ENCODE results near the gene RNF121.

RNF121 gene

GRCh38 chr11:71930556-71931244 is 1.9 kb downstream of the RNF121 start:
- in situ Hi-C loops (cut with MboI; ENCODE audit: low pct_unique_long_range_greater_than_20kb, low sequenced_read_pairs, unreplicated experiment): no loop called here
- peak; percentile 28 for DNase-seq (ENCODE audit: low spot score)
- TF ChIP-seq CTCF (IDR thresholded peaks at IDR 0.05; ENCODE audit: extremely low read depth, insufficient read depth, missing control alignments): no peak

GRCh38 chr11:71931245-71931602 is 2.4 kb downstream of the RNF121 start:
- TF ChIP-seq CTCF (IDR thresholded peaks at IDR 0.05; ENCODE audit: extremely low read depth, insufficient read depth, missing control alignments): no peak
- in situ Hi-C loops (cut with MboI; ENCODE audit: low pct_unique_long_range_greater_than_20kb, low sequenced_read_pairs, unreplicated experiment): no loop called here

GRCh38 chr11:71933141-71933933 is 4.5 kb downstream of the RNF121 start:
- DNase-seq (ENCODE audit: low spot score): no peak
- in situ Hi-C loops (cut with MboI; ENCODE audit: low pct_unique_long_range_greater_than_20kb, low sequenced_read_pairs, unreplicated experiment): no loop called here
- TF ChIP-seq CTCF (IDR thresholded peaks at IDR 0.05; ENCODE audit: extremely low read depth, insufficient read depth, missing control alignments): no peak

More at GRCh38 chr11:71931245-71931602, 2.4 kb downstream of the RNF121 start:
- peak; percentile 38 for DNase-seq (ENCODE audit: low spot score)

- DNase-seq (ENCODE audit: low spot score): no peak
- TF ChIP-seq CTCF (IDR thresholded peaks at IDR 0.05; ENCODE audit: extremely low read depth, insufficient read depth, missing control alignments): no peak
- in situ Hi-C loops (cut with MboI; ENCODE audit: low pct_unique_long_range_greater_than_20kb, low sequenced_read_pairs, unreplicated experiment): no loop called here
Measured at GRCh38 chr11:71934213-71934612, 5.4 kb downstream of the RNF121 start.

- no peak for TF ChIP-seq CTCF (IDR thresholded peaks at IDR 0.05; ENCODE audit: extremely low read depth, insufficient read depth, missing control alignments)
- in situ Hi-C loops (cut with MboI; ENCODE audit: low pct_unique_long_range_greater_than_20kb, low sequenced_read_pairs, unreplicated experiment): no loop called here
- DNase-seq (ENCODE audit: low spot score): no peak
Measured at GRCh38 chr11:71935338-71935925, 6.6 kb downstream of the RNF121 start.

- no peak for DNase-seq (ENCODE audit: low spot score)
- no peak for TF ChIP-seq CTCF (IDR thresholded peaks at IDR 0.05; ENCODE audit: extremely low read depth, insufficient read depth, missing control alignments)
- in situ Hi-C loops (cut with MboI; ENCODE audit: low pct_unique_long_range_greater_than_20kb, low sequenced_read_pairs, unreplicated experiment): no loop called here
Measured at GRCh38 chr11:71936825-71937224, 8.0 kb downstream of the RNF121 start.

Measured in GM13977 (cell line).